GM19240 (cell line): ENCODE data around the gene COX19.
A peak's percentile ranks its signal among the peaks of the same experiment; 100 is the strongest.
"Not testable (repeated sequence)": the region's sequence is repeated elsewhere in the genome, so short reads cannot be mapped to it uniquely, and the experiment has no call there.

ENCODE experiments used
- DNase-seq: peaks from one replicate; pipeline ENCODE4 v3.0.0; 2011; ENCODE audit warnings: low spot score; ENCODE audit not compliant: insufficient read length

COX19 gene

DNA sequence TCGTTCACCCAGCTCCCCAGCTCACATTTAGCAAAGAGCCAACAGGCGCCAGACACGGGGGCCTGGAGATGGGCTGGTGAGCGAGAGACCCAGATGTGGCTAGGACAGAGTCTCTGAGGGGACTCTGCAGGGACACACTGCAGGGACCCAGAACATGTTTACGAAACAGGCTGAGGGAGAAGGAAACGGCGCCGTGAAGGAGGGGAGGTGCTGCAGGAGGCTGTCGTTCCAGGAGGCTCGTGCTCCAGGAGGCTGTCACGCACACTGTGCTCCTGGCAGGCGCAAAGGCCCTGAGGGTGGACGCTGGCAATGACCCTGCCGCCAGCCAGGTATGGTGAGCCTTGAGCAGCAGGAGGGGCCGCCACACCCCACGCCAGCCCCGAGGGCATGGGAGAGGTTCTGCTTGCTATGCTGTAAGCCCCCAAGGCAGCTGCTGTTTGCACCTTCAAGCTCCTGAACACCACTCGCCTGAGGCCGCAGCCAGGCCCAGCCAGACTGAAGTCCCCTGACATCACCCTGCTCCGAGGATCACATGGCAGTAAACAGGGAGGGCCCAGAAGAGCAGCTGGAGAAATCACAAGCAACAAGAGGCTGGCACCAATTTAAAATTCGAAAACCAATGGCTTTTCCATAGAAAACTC is 48.2 kb downstream of the COX19 start:
- DNase-seq = no peak

GRCh38 chr7:926061-927030 is 49.0 kb downstream of the COX19 start:
- DNase-seq = no peak

GRCh38 chr7:925601-926000 is 49.7 kb downstream of the COX19 start:
- DNase-seq = no peak

- peak; percentile 69 for DNase-seq
Observed at GRCh38 chr7:924541-925231, 50.7 kb downstream of the COX19 start.

DNA sequence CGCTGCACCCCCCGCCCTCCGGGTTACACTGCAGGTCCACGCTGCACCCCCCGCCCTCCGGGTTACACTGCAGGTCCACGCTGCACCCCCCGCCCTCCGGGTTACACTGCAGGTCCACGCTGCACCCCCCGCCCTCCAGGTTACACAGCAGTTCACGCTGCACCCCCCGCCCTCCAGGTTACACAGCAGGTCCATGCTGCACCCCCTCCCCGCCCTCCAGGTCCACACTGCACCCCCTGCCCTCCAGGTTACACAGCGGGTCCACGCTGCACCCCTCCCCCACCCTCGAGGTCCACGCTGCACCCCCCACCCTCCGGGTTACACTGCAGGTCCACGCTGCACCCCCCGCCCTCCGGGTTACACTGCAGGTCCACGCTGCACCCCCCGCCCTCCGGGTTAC is 51.3 kb downstream of the COX19 start:
- DNase-seq = not testable (repeated sequence)

- DNase-seq = peak; percentile 99
Observed at GRCh38 chr7:923108-924041, 52.0 kb downstream of the COX19 start.

GRCh38 chr7:922334-923107 is 52.8 kb downstream of the COX19 start:
- DNase-seq = no peak

DNA sequence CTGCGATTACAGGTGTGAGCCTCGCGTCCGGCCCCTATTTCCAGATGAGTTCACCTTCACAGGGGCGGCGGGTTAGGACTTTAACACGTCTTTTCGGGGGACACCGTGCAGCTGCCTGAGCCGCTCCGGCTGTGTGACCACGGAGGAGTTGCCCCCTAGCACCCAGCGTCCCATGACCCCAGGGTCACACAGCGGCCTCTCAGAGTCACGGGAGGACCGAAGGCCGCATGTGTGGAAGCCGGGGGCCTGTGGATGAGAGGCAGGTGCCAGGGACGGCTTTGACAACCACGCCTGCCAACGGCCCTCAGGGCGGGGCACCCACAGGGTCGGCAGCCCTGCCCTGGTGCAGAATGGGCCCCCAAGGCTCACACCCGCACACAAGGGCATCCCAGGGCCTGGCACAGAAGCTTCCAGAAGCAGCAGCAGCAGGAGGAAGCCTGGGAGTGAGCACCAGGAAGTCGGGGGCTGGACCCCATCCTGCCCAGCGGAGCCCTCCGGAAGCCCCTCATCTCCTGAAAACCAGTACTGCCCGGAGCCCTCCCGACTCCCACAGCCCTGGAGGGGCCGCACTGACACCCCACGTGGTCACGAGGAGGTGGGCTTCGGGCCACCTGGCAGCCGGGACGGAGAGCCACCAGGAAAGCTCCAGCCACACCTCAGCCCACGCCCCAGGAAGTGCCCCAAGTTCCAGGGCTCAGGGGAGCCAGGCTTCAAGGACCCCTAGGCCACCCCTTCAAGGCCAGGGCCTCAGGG is 53.6 kb downstream of the COX19 start:
- no peak for DNase-seq

DNA sequence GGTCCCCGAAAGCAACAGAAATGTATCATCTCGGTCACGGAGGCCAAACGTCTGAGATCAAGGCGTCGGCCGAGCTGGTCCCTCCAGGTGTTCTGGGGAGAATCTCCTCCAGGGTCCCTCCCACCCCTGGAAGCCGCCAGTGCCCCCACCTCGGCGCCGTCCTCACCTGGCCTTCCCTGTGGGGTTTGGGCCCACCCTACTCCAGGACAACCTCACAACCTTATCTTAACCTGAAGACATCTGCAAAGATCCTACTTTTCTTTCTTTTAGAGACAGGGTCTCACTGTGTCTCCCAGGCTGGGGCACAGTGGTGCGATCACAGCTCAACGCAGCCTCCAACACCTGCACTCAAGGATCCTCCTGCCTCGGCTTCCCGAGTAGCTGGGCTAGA is 54.3 kb downstream of the COX19 start:
- DNase-seq = no peak

DNA sequence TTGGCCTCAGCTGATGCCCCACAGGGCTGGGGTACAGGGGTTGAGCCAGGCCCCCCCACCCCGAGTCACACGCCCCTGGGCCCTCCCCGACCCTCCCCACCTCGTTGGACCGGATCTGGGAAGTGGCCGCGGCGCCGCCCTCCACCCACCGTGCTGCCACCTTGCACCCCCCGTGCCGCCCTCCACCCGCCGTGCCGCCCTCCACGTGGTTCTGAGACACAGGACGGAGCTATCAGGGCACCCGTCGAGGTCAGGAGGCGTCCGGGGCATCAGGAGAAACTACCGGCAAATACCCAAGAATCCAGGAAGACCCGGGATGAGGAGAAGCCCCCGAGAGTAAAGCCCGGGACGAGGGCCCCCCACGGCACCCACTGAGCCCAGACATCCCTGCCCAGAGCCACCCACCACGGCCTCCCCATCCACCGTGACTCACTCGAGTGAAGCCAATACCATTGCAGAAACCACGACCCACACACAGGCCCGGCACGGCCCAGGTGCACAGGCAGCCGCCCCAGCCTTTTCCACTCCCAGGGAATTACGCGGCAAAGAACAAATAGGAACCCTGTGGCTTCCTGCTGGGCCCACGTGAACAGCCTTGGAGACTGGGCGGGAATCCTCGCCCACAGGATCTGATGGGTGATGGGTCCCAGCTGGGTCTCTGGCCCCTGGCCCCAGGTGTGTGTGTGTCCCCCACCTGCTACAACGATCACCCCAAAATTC is 54.8 kb downstream of the COX19 start:
- no peak for DNase-seq

DNA sequence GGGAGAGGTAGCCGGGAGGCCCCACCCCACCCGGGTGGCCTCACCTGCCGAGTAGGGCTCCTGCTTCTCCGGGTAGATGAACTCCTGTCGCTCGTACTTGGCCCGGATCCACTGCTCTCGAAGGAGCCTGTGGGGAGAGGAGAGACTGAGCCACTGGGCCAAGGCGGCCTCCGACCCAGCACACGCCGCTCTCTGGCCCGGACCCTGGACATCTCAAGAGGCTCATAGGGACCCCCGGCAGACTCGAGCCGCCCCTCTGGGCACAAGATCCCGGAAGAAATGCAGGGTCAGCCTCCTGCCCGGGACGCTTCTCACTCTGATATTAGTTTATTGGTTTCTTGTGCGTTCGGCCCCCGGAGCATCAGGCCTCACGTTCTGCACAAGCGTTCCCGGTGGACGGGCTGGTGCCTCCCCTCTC is 55.4 kb downstream of the COX19 start:
- DNase-seq = no peak

GRCh38 chr7:919114-919442 is 56.3 kb downstream of the COX19 start:
- DNase-seq = no peak

- DNase-seq = no peak
Observed at GRCh38 chr7:918441-919113, 56.8 kb downstream of the COX19 start.

DNA sequence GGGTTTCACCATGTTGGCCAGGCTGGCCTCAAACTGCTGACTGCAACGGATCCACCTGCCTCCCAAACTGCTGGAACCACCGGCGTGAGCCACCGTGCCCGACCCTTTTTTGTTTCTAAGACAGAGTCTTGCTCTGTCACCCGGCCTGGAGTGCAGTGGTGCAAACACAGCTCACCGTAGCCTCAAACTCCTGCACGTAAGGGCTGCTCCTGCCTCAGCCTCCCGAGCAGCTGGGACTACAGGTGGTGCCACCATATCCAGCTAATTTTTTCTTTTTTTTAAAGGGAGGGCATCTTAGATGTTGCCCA is 57.3 kb downstream of the COX19 start:
- DNase-seq = no peak

- no peak for DNase-seq
Observed at GRCh38 chr7:917255-918117, 57.9 kb downstream of the COX19 start.

DNA sequence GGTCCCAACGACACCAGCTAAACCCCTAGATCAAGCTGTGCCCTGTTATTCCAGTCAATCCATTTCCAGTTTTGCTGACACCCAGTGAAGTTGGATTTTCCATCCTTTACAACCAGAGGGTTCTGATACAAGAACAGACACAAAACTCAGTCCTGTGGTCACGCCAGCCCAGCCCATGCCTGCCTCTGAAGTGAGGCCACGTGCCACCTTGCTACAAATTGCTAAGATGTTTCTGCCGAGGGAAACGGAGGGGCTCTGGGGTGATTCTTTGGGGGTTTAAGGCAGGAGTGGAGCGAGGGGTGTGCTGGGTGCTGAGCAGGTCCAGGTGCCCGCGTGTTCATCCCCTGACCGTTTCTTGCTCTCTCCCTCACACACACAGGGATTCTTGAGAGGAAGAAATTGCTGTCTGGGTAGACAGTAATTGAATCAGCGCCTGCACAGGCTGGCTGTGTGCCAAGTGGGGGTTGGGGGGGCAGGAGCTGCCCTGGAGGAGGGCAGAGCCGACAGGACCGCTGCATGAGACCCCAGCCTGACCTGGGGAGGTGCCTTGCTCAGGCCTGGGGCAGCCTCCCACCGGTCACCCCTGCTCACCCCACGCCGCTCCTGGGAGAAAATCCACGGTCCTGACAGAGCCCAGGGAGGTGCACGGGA is 58.9 kb downstream of the COX19 start:
- no peak for DNase-seq
